ENCODE results near the gene ZNF565.
"Not testable (repeated sequence)": the region's sequence is repeated elsewhere in the genome, so short reads cannot be mapped to it uniquely, and the experiment has no call there.

The ZNF565 gene

GRCh38 chr19:36139473-36140303, 74.8 kb downstream of the ZNF565 start, which contains the start of gene CAPNS1:
CAPNS1 (plus strand) TSS chr19:36140066; CDS start chr19:36141012, 946 bp downstream.
- H3K27me3 ChIP-seq (ENCODE audit: insufficient read depth, poor library complexity, severe bottlenecking) = no peaks in the 10 kb centered on the region
- peak within 1 kb of the TSS; percentile 94 for H3K27ac ChIP-seq (replicated peaks)
- peak; percentile 92 to 95 for DNase-seq (ENCODE audit: low read depth in 1 of 2, low spot score in 1 of 2)
- peak within 1 kb of the TSS; percentile 92 for H3K4me3 ChIP-seq (replicated peaks; ENCODE audit: insufficient read depth, low read length)
- TF ChIP-seq POLR2AphosphoS5 (IDR thresholded peaks at IDR 0.05; ENCODE audit: low read depth) (peak; percentile 46), CTCF (IDR thresholded peaks at IDR 0.05; ENCODE audit: insufficient read depth, low read length) (no peak), GABPA (IDR thresholded peaks at IDR 0.05; ENCODE audit: low read depth) (peak; percentile 22; the same call in 1 of the 2 replicates), SPI1 (IDR thresholded peaks at IDR 0.05; ENCODE audit: borderline replicate concordance, low read depth) (no peak), REST (IDR thresholded peaks at IDR 0.05; ENCODE audit: insufficient replicate concordance, low read depth) (no peak)

GRCh38 chr19:36139120-36139472, 75.4 kb downstream of the ZNF565 start:
- no peaks in the 10 kb centered on the region for H3K27me3 ChIP-seq (ENCODE audit: insufficient read depth, poor library complexity, severe bottlenecking)
- peak overlapping the region; percentile 92 for H3K4me3 ChIP-seq (replicated peaks; ENCODE audit: insufficient read depth, low read length)
- TF ChIP-seq GABPA (IDR thresholded peaks at IDR 0.05; ENCODE audit: low read depth) = no peak
- TF ChIP-seq REST (IDR thresholded peaks at IDR 0.05; ENCODE audit: insufficient replicate concordance, low read depth) = no peak
- no peak for TF ChIP-seq SPI1 (IDR thresholded peaks at IDR 0.05; ENCODE audit: borderline replicate concordance, low read depth)
- TF ChIP-seq POLR2AphosphoS5 (IDR thresholded peaks at IDR 0.05; ENCODE audit: low read depth) = no peak
- TF ChIP-seq CTCF (IDR thresholded peaks at IDR 0.05; ENCODE audit: insufficient read depth, low read length) = no peak
- no peak for DNase-seq (ENCODE audit: low read depth in 1 of 2, low spot score in 1 of 2)
- H3K27ac ChIP-seq (replicated peaks) = peak overlapping the region; percentile 94

- Histone ChIP-seq H3K27me3 (ENCODE audit: insufficient read depth, poor library complexity, severe bottlenecking) (no peaks in the 10 kb centered on the region), H3K4me3 (replicated peaks; ENCODE audit: insufficient read depth, low read length) (no peak overlapping the region), H3K27ac (replicated peaks) (no peak overlapping the region)
- no peak for DNase-seq (ENCODE audit: low read depth in 1 of 2, low spot score in 1 of 2)
- TF ChIP-seq CTCF (IDR thresholded peaks at IDR 0.05; ENCODE audit: insufficient read depth, low read length) = no peak
- no peak for TF ChIP-seq POLR2AphosphoS5 (IDR thresholded peaks at IDR 0.05; ENCODE audit: low read depth)
- no peak for TF ChIP-seq GABPA (IDR thresholded peaks at IDR 0.05; ENCODE audit: low read depth)
- no peak for TF ChIP-seq SPI1 (IDR thresholded peaks at IDR 0.05; ENCODE audit: borderline replicate concordance, low read depth)
- no peak for TF ChIP-seq REST (IDR thresholded peaks at IDR 0.05; ENCODE audit: insufficient replicate concordance, low read depth)
Measured at GRCh38 chr19:36136964-36137686, 77.3 kb downstream of the ZNF565 start.

GRCh38 chr19:36134867-36135266, 79.6 kb downstream of the ZNF565 start:
- H3K4me3 ChIP-seq (replicated peaks; ENCODE audit: insufficient read depth, low read length); H3K27me3 ChIP-seq (ENCODE audit: insufficient read depth, poor library complexity, severe bottlenecking); H3K27ac ChIP-seq (replicated peaks); DNase-seq (ENCODE audit: low read depth in 1 of 2, low spot score in 1 of 2): not testable (repeated sequence)
